Measurements from ENCODE around the gene UBE2Z. TPM values are rescaled to one million over a fixed set of nuclear protein-coding genes. Genes with fewer than 3 reads are reported as not detected.

Gene UBE2Z
- total and polyA plus RNA-seq, 2 of the 13 experiments (the other 11 are each of a cell fraction or from before 2014, with no cell fraction given), result 63.2 to 122 TPM

DNA sequence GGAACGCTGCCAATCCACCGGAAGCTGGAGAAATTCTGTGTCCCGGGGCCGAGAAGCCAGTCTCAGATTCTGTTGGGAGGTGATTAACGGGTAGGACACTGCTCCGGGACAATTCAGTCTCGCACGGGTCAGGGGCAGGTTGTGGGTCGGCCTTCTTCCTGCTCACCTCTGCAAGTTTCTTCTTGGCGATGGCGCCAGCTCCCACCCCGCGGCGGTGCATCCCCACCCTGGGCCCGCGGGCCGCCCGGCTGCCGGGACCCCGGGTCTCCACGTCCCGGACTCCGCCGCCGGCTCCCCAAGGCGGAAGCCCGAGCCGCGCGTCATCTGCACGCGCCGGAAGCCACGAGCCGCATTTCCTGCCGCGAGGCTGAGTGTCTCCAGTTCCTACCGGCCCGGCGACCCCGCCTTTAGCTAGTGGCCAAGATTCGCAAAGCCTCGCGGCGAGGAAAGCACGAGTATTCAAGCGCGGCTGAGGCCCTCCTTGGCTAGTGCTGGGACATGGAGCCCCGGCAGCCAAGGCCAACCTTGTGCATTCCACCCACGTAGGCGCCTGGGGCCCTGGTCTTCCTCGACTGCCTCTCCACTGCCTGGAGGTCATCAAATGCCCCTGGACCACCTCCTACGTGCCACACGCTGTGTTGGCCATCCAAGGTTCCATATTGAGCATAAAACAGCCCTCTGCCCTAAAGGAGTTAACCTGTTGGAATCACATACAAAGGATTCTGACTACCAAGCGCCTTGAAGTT, 36.5 kb downstream of the UBE2Z start, which contains the start of gene SNF8 (continued):
- TF ChIP-seq GMEB2 (CRISPR knock-in tag; IDR thresholded peaks at IDR 0.05; ENCODE audit: low read depth) (no peak), MIXL1 (CRISPR knock-in tag; IDR thresholded peaks at IDR 0.05) (peak; percentile 73), U2AF1 (optimal IDR thresholded peaks at IDR 0.05; ENCODE audit: low read depth, low read length) (no peak), ZBTB21 (CRISPR knock-in tag; IDR thresholded peaks at IDR 0.05) (peak; percentile 37; the same call in 1 of the 2 replicates), KDM4B (CRISPR knock-in tag; IDR thresholded peaks at IDR 0.05) (peak; percentile 35; the same call in 1 of the 2 replicates), ZNF691 (CRISPR knock-in tag; IDR thresholded peaks at IDR 0.05; ENCODE audit: borderline replicate concordance, low read depth) (0 out of 2 replicates have a peak, but pooled peaks have one; percentile 64), ZNF670 (CRISPR knock-in tag; IDR thresholded peaks at IDR 0.05; ENCODE audit: borderline replicate concordance) (peak; percentile 97), NR3C1 (CRISPR knock-in tag; IDR thresholded peaks at IDR 0.05) (no peak), ZFP1 (CRISPR knock-in tag; IDR thresholded peaks at IDR 0.05) (peak; percentile 91; the same call in 1 of the 2 replicates), ISL2 (CRISPR knock-in tag; IDR thresholded peaks at IDR 0.05) (peak; percentile 73; the same call in 1 of the 2 replicates), KAT8 (CRISPR knock-in tag; IDR thresholded peaks at IDR 0.05) (peak; percentile 100), ZNF607 (CRISPR knock-in tag; IDR thresholded peaks at IDR 0.05; ENCODE audit: borderline replicate concordance) (peak; percentile 98), ZNF512 (CRISPR knock-in tag; IDR thresholded peaks at IDR 0.05) (no peak), KMT2A (CRISPR knock-in tag; IDR thresholded peaks at IDR 0.05) (peak; percentile 98), CBX1 (IDR thresholded peaks at IDR 0.05; ENCODE audit: low read depth) (peak; percentile 86), DNMT1 (CRISPR knock-in tag; IDR thresholded peaks at IDR 0.05) (peak; percentile 86; the same call in 1 of the 2 replicates), HMG20B (CRISPR knock-in tag; conservative IDR thresholded peaks at IDR 0.05) (no peak), ATF7-NPFF (CRISPR knock-in tag; IDR thresholded peaks at IDR 0.05; ENCODE audit: low read depth) (peak; percentile 98), RBFOX2 (IDR thresholded peaks at IDR 0.05; ENCODE audit: low read depth, low read length) (peak; percentile 100), LBX2 (CRISPR knock-in tag; IDR thresholded peaks at IDR 0.05; ENCODE audit: borderline replicate concordance) (peak; percentile 84; the same call in 1 of the 2 replicates)
- TF ChIP-seq, protein P1, sequence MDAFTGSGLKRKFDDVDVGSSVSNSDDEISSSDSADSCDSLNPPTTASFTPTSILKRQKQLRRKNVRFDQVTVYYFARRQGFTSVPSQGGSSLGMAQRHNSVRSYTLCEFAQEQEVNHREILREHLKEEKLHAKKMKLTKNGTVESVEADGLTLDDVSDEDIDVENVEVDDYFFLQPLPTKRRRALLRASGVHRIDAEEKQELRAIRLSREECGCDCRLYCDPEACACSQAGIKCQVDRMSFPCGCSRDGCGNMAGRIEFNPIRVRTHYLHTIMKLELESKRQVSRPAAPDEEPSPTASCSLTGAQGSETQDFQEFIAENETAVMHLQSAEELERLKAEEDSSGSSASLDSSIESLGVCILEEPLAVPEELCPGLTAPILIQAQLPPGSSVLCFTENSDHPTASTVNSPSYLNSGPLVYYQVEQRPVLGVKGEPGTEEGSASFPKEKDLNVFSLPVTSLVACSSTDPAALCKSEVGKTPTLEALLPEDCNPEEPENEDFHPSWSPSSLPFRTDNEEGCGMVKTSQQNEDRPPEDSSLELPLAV (CRISPR knock-in tag; conservative IDR thresholded peaks at IDR 0.05; ENCODE audit: low read depth), result no peak
- TF ChIP-seq, protein P2, sequence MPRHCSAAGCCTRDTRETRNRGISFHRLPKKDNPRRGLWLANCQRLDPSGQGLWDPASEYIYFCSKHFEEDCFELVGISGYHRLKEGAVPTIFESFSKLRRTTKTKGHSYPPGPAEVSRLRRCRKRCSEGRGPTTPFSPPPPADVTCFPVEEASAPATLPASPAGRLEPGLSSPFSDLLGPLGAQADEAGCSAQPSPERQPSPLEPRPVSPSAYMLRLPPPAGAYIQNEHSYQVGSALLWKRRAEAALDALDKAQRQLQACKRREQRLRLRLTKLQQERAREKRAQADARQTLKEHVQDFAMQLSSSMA (CRISPR knock-in tag; IDR thresholded peaks at IDR 0.05), result peak; percentile 91
- TF ChIP-seq, protein P3, sequence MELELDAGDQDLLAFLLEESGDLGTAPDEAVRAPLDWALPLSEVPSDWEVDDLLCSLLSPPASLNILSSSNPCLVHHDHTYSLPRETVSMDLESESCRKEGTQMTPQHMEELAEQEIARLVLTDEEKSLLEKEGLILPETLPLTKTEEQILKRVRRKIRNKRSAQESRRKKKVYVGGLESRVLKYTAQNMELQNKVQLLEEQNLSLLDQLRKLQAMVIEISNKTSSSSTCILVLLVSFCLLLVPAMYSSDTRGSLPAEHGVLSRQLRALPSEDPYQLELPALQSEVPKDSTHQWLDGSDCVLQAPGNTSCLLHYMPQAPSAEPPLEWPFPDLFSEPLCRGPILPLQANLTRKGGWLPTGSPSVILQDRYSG (CRISPR knock-in tag; IDR thresholded peaks at IDR 0.05), result 0 out of 2 replicates have a peak, but pooled peaks have one; percentile 49

Measured in HepG2 (cell line).